CD4-positive, alpha-beta T cell treated with Interleukin-6 at 100 ng/mL for 8 hours (primary cell): ENCODE measurements around the gene MTREX.
"Not testable (repeated sequence)": the region's sequence is repeated elsewhere in the genome, so short reads cannot be mapped to it uniquely, and the experiment has no call there.

Source experiments
- DNase-seq: peaks from one replicate; pipeline ENCODE4 v3.0.0-alpha.2; 2020; ENCODE audit warnings: mixed read lengths, low spot score

The MTREX gene

DNA sequence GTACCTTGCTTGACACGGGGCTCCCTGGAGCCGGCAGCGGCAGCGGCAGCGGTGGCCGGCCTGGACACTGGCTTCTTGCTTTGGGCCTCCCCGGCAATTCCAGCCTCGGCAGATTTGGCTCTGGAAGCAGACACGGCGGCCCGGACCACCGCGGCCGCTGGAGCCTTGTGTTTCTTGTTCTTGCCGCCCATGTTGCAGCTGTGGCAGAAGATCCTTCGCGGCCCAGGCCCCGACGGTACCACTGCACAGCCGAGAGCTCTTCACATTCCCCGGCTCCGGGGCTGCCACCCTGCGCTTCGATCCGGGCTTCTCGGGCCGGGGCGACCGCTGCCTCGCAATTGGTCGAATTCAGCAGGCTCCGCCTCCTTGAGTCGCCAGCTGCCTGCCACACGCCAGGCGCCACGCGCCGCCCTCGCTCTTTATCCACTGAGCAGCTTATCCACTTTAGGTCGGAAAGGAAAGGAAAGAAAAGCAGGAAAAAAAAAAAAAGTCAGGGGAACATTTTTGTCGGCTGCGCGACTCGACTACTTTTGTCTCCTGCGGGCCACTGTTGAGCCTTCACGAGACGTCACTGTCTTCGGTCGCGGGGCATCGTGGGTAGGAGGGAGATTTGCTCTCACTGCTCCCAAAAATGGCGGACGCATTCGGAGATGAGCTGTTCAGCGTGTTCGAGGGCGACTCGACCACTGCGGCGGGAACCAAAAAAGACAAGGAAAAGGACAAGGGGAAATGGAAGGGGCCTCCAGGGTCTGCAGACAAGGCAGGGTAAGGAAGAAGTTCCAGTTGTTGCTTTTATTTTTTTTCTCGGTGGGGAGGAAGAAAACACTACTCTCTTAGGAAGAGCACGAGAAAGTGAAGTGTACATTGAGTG lies at the start of gene MTREX, which contains the start of gene DHX29:
MTREX (plus strand) TSS at position 607 of the 871 bp plus-strand sequence; CDS start at position 632, 25 bp downstream.
DHX29 (minus strand) TSS at position 312 of the 871 bp plus-strand sequence; CDS start at position 191, 121 bp downstream.
- peak; percentile 84 for DNase-seq

DNA sequence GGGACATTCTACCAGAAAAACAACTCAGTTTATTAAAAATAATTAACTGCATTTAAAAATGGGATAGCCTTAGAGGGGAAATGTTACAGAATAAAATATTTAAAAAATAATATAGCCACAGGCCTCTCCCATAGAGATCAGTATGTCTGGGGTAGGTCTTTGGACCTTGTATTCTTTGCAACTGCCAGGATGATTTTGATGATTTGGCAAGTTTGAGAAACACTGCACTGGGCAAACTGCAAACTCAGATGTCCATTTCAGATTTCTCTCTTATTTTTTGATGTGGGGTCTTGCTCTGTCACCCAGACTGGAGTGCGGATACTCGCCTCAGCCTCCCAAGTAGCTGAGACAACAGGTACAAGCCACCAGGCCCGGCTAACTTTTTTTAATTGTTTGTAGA lies 49.5 kb upstream of the MTREX start:
- no peak for DNase-seq

DNA sequence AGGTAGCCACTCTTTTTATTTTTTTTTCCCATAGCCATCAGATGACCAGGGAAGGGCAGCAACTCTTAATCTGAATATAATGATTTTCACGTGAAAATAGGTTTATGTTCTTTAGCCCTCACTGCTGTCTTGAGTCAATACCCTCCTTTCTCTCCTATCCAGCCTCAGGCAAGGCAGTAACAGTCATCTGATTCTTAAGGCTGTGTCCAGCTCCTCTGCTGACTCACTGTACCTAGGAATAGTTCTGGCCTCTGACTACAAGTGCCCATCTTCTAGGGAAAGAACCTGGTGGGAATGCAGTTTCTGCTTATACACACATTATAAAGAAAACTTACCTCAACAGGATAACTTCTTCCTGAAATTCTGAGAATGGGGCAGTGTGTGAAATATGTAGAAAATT lies 31.0 kb upstream of the MTREX start:
- no peak for DNase-seq

DNA sequence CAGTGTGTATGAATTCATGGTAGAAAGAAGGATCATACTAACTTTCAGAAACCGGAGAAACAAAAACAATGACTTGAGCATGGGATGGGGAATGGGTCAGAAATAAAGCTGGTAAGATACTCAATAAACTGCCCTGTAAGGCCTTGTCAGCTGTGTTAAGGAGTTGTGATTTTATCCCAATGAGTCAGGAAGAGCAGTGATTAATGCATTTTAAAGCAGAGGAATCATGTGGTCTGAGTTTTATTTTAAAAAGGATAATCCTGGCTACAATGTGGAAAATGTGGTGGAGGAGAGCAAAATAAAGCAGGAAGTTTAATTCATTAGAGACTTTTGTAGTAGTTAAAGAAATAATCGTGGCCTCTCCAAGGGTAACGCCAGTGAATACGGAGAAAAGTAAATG lies 29.0 kb upstream of the MTREX start:
- DNase-seq = no peak

DNA sequence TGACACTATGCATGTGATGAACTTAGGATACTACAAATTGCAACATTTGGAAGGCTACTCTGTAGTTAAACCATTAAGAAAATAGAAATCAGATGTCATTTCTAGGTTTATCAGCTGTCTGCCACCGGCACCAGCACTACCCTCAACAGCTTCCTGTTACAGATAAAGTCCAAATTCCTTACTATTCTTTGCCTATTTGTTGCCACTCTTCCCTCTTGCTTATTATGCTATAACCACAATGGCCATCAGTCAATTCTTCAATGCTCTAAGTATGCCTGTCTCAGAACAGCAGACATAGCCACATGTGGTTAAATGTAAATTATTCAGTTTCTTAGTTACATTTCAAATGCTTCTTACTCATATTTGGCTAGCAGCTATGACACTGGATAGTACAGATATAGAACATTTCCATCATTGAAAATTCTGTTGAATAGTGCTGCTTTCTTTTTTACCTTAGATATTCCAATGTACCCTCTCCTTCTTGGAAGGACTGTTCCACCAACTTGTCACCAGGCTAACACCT lies 21.3 kb upstream of the MTREX start:
- DNase-seq = no peak

DNA sequence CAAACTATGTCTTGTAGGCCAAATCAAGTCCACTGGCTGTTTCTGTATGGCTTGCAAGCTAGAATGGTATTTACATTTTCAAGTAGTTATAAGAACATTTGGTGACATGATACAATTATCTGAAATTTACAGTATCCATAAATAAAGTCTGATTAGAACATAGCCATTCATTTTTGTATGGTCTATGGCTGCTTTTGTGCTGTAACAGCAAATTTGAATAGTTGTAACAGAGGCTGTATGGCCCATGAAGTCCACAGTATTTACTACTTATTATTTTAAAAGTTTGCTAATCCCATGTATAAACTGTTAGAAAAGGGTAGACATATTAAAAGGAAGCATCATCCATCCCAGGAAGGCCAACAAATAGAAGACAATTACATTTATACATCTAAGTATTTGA lies 18.0 kb upstream of the MTREX start:
- DNase-seq = no peak

DNA sequence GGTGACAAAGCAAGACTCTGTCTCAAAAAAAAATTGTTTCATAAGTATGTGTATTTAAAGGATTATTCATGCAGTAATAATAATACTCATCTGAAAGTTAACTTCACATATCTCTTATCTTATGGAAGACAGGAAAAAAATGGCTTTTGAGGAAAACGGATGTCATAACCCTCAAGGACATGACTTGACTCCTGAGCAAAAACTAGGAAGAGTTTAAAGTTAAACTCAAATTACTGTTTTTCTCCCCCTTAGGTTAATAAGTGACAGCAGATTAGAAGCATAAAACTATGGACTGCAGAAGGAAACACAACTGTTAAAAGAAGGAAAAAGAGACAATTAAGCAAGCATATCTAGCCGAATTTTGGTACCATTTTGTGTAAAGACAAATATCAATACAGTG lies 16.8 kb upstream of the MTREX start:
- no peak for DNase-seq

DNA sequence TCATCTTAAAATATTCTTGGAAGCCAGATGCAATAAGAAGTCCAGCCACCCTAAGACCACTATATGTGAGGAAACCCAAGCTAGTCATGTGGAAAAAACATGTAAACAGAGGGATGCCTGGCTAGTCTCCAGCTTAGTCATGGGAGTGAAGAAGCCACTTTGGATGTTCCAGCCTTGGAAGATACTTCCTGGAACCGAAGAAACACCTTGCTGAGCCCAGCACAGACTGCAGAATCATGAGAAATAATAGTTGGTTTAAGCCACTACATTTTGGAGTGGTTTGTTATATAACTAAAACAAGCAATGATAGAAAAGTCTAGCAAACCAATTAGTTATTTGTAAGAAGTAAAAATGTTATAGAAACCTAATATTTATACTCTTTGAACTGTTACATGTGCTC lies 12.9 kb upstream of the MTREX start:
- DNase-seq = no peak

DNA sequence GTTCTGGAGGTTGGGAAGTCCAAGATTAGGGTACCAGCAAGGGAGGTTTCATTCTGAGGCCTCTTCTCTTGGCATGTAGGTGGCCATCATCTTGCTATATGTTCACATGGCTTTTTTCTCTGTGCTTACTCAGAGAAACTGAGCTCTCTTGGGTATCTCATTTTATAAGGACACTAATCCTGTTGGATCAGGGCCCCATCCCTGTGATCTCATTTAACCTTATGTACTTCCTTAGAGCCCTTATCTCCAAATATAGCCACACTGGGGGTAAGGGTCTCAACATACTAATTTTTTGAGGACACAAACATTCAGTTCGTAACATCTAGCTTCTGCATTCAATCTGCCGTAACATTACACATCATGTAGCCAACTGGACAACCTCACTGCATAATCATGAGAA lies 6.9 kb upstream of the MTREX start:
- no peak for DNase-seq

DNA sequence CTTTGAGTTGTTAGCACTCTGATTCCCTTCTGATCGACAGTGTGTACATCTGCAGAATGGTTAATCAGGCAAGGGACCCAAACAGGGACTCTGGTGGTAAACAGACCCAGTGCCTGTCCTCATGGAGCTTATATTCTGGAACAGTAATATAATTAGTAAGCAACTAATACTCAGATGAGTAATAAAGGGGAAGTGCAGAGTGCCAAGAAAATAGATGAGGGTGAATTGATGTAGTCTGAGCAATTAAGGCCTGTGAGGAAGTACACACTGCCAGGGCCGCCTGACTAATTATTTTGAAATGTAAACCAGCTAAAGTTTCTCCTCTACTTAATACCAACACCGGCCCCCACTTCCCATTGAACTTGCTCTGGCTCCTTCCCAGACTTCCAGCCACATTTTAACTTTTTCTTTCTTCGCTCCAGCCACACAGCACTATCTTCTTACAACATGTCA lies 4.5 kb upstream of the MTREX start:
- no peak for DNase-seq

DNA sequence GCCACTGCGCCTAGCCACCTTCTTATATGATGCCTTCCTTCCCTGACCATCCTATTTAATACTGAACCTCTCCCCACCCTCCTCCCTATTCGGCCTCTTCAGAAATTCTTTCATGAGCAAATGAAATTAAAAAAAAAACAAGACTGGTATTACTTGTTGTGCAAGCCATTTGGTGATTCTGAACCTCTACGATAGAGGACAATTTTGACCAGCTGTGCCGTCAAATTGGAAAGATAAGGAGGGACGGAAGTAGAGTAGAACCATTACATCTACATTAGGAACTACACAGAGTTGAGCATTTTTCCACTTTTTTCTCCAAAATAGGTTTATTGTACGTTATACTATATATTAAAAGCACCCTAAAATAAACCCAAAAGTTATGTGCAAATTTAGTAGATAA lies 3.2 kb upstream of the MTREX start:
- no peak for DNase-seq

DNA sequence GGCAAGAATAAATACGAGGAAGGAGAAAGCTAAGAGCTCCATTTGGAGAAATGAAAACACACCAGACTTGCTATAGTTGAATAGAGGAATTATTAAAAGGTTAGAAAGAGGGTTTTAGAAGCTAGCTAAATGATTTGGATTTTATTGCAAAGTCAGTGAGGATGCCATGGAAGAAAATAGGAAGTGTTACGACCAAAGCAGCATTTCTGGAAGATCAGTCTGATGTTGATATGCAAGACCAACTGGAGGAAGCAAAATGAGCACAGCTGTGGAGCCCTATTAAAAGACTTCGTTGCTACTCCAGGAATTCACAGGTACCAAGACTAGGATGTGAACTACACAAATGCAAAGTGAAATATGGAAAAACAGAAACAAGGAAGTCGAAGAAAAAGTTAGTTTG lies 2.4 kb upstream of the MTREX start:
- DNase-seq = no peak

DNA sequence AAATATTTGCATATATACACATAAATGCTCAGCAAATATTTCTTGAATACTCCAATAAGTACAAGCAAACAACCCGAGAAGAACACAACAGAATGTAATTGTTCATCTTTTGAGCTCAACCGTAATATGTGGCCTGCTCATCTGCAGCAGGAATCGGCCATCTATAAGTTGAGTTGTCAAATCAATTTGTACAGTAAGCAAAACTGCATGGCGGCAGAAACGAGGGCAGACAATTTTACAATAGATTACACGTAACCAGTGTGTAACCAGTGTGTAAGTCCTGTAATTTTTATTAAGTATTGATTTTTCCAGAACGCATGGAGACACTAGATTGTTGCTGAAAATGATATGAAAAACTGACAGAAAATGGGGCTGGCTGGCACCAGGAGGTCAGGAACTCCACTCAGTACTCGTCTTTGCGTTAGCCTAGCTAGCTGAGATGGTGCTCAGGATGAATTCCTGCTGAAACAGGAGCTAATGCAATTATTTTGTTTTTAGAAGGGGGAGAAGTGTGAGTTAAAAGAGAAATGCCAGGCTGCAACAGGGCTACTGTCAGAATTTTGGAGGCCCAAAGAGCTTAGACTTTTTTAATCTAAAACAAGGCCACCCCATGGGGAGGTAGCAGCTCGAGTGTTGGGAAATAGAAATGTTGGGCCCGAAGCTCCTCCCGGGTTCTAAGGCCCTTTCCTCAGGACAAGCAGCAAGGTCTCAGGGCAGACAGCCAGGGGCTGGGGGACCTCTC lies 977 bp upstream of the MTREX start:
- DNase-seq = no peak

DNA sequence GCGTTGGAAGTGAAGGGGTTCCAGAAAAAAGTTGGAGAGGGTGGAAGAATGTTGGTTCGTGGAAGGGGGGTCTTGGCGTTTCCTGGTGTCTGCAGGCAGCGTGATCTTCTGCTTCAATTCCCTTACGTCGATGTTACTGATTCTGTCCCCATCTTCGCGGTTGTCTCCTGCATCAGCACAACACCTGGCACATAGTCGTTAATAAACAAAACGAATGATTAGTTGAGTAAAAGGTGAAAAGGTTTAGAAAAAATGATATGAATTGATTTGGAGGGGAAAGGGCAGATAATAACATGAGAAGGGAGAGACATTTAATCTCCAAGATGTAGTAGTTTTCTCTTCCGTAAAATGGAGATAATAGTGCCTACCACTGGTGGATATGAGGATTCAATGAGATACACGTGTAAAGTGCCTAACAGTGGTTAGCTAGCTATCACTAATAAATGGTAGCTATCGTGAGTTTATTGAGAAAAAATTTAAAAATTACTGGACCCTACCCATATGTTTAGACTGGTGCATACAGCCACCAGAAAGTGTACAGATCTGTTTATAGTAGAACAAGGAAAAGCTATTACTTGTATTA lies 556 bp downstream of the MTREX start:
- DNase-seq = peak; percentile 5

DNA sequence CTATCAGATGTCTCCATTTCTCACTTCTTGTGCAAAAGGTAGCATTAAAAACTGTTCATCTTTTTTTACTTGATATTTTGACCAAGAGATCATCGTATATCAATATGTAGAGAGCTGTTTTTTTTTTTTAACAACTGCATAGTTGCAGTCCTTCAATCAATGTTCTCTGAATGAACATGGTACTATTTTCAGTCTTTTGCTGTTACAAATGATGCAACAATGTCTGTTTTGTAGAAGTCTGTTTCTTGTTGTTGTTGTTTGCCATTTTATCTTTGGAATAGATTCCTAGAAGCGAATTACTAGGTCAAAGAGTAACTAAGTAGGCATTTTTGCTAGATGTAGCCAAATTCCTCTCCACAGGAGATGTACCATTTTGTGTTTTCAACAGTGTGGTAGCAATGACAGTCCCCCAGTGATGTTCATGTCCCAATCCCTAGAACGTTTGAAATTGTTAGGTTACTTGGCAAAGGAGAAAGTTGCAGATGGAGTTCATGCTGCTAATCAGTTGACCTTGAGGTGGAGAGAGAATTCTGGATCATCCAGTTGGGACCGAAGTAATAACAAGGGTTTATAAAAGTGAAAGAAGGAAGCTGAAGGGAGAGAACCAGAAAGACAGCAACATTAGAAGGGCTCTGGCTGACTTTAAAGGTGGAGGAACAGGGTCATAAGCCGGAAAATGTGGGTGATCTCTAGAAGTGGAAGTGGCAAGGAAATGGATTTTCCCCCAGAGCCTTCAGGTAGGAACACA lies 6.3 kb downstream of the MTREX start:
- no peak for DNase-seq

DNA sequence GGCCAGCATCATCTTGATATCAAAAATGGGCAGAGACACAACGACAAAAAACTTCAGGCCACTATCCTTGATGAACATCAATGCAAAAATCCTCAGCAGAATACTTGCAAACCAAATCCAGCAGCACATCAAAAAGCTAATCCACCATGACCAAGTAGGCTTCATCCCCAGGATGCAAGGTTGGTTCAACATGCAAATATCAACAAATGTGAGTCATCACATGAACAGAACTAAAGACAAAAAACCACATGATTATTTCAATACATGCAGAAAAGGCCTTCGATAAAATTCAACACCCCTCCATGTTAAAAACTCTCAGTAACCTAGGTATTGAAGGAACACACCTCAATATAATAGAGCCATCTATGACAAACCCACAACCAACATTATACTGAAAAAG lies 8.5 kb downstream of the MTREX start:
- DNase-seq = no peak

DNA sequence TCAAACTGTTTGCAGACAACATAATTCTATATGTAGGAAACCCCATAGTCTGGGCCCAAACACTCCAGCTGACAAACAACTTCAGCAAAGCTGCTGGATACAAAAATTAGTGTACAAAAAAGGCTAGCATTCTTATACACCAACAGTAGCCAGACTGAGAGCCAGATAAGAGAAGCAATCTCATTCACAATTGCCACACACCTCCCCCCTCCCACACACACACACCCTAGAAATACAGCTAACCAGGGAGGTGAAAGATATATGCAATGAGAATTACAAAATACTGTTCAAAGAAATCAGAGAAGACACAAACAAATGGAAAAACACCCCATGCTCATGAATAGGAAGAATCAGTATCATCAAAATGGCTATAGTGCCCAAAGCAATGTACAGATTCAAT lies 9.0 kb downstream of the MTREX start:
- DNase-seq = no peak

DNA sequence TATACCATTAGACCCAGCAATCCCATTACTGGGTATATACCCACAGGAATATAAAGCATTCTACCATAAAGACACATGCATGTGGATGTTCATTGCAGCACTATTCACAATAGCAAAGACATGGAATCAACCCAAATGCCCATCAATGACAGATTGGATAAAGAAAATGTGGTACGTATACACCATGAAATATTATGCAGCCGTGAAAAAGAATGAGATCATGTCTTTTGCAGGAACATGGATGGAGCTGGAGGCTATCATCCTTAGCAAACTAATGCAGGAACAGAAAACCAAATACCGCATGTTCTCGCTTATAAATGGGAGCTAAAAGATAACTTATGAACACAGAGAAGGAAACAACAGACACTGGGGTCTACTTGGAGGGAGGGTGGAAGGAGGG lies 10.4 kb downstream of the MTREX start:
- DNase-seq = not testable (repeated sequence)

DNA sequence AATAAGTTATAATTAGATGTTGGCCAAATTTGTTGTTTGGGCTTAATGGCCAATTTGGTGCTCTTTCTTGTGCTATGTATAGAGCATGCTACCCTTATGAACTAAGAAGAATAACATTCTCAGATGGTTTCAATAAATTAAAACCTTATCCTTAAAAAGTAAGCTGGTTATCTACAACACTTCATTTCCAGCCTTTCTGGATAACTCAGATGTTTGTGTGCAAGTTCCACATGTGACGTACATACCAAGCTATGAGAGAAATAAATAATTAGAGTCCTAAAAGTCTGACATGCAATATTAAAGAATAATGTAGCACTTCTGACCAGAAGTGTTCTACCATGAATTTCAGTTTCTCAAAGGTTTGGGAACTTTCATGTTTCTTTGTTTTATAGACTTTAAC lies 11.7 kb downstream of the MTREX start:
- DNase-seq = no peak

DNA sequence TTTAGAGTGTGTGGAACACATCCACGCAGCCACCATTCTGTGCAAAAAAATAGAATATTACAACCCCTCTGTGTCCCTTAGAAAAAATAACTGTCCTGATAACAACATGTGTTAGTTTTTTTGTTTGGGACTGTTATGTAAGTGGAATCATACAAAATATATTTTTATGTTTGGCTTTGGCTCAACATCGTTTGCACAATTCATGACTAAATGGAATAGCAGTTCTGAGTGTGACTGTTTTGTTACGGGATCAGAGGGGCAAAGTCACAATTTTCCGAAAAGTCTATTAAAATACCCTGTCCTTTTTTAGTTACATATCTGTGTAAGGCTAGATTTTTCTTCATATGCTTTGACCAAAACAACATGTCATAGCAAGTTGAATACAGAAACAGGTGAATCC lies 12.8 kb downstream of the MTREX start:
- no peak for DNase-seq

DNA sequence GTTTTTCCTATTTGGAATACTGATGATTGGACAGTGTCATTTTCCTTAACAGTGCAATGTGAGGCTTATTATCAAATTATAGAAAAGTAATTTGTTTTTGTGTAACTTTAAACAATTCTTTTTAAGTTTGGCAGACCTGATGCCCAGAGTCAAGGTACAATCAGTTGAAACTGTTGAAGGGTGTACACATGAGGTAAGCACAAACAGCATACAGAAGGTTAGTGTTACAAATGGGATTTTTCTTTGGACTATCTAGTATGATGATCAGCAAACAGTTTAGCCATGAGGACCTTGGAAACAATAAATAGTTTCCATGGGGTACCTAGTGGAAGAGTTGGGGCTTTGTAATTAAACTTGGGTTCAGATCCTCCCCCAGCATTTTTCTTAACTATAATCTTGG lies 16.2 kb downstream of the MTREX start:
- DNase-seq = no peak
